ENCODE results near the gene TCF4. TPM values are rescaled to one million over a fixed set of nuclear protein-coding genes. Genes with fewer than 3 reads are reported as not detected.

TCF4 gene
- total RNA-seq, 1 experiment from 2014 or later = 0.42 TPM

GRCh38 chr18:55473058-55473457, 114.9 kb downstream of the TCF4 start:
- RAD21 ChIA-PET (ENCODE audit: low non-redundant PET in 1 of 2, low total read pairs in 2 of 2, uncharacterized antibody in 2 of 2, unreplicated experiment in 2 of 2) = no interaction called here
- CTCF ChIA-PET = no interaction called here

GRCh38 chr18:55470826-55471225, 117.2 kb downstream of the TCF4 start:
- Histone ChIP-seq H4K20me1 (ENCODE audit: insufficient read depth) (no peaks in the 10 kb centered on the region), H3K27me3 (ENCODE audit: insufficient read depth, low read length) (no peaks in the 10 kb centered on the region), H3K4me3 (replicated peaks in 1 of 2; ENCODE audit: low read depth in 1 of 2, low read length in 2 of 2) (no peak overlapping the region), H2AFZ (ENCODE audit: low read depth, low read length, poor library complexity, severe bottlenecking) (no peak overlapping the region), H3K9ac (ENCODE audit: low read length) (no peak overlapping the region), H3K9me2 (ENCODE audit: insufficient read depth) (no peaks in the 10 kb centered on the region), H3K4me2 (ENCODE audit: low read length) (no peak overlapping the region), H3K4me1 (ENCODE audit: control insufficient read depth in 1 of 2, insufficient read depth in 2 of 2, low read length in 2 of 2) (no peaks in the 10 kb centered on the region), H3K79me2 (ENCODE audit: insufficient read depth, low read length) (no peaks in the 10 kb centered on the region), H3K9me3 (ENCODE audit: control insufficient read depth in 1 of 2, insufficient read depth in 1 of 2, low read depth in 1 of 2, low read length in 2 of 2) (peaks cover 3 to 8% of the 10 kb centered on the region in 2 experiments; a peak in 2 of 4 replicates), H3K36me3 (ENCODE audit: control insufficient read depth in 1 of 2, insufficient read depth in 2 of 2, low read length in 2 of 2) (no peaks in the 10 kb centered on the region), H3K27ac (ENCODE audit: low read depth, low read length) (no peak overlapping the region)
- POLR2A ChIA-PET = no interaction called here
- intact Hi-C loops (cut with micrococcal nuclease) = no loop called here
- ATAC-seq = no peak
- DNase-seq (ENCODE audit: low read depth, low spot score) = no peak
- BruUV-seq (replicated peaks) = no TSS peak
- CTCF ChIA-PET = no interaction called here
- RAD21 ChIA-PET (ENCODE audit: low non-redundant PET in 1 of 2, low total read pairs in 2 of 2, uncharacterized antibody in 2 of 2, unreplicated experiment in 2 of 2) = no interaction called here
- TF ChIP-seq POLR2AphosphoS5 (IDR thresholded peaks at IDR 0.05; ENCODE audit: low read depth, low read length) (no peak), SIN3A (IDR thresholded peaks at IDR 0.05; ENCODE audit: low read depth) (no peak), POLR2A (IDR thresholded peaks at IDR 0.05; ENCODE audit: borderline replicate concordance, extremely low read depth, insufficient read depth, insufficient read length) (no peak), CBX3 (IDR thresholded peaks at IDR 0.05; ENCODE audit: low read depth) (no peak), RAD21 (IDR thresholded peaks at IDR 0.05; ENCODE audit: low read depth) (no peak), ZBTB33 (IDR thresholded peaks at IDR 0.05; ENCODE audit: extremely low read depth, insufficient replicate concordance, low read length) (no peak), YY1 (IDR thresholded peaks at IDR 0.05; ENCODE audit: extremely low read depth, insufficient replicate concordance, low read depth, low read length) (no peak), REST (IDR thresholded peaks at IDR 0.05; ENCODE audit: low read depth) (no peak), ZFX (IDR thresholded peaks at IDR 0.05) (no peak), ELF1 (IDR thresholded peaks at IDR 0.05; ENCODE audit: borderline replicate concordance, low read depth) (no peak), TCF7L2 (IDR thresholded peaks at IDR 0.05; ENCODE audit: borderline replicate concordance, extremely low read depth, insufficient read depth, insufficient read length) (no peak)
- TF ChIP-seq, protein P1, sequence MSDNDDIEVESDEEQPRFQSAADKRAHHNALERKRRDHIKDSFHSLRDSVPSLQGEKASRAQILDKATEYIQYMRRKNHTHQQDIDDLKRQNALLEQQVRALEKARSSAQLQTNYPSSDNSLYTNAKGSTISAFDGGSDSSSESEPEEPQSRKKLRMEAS (IDR thresholded peaks at IDR 0.05) = no peak

More at GRCh38 chr18:55473058-55473457, 114.9 kb downstream of the TCF4 start:
- ATAC-seq (no peak), DNase-seq (ENCODE audit: low read depth, low spot score) (no peak)
- H3K4me2 ChIP-seq (ENCODE audit: low read length) = no peak overlapping the region
- H4K20me1 ChIP-seq (ENCODE audit: insufficient read depth) = no peaks in the 10 kb centered on the region
- no peaks in the 10 kb centered on the region for H3K27me3 ChIP-seq (ENCODE audit: insufficient read depth, low read length)
- no peaks in the 10 kb centered on the region for H3K9me2 ChIP-seq (ENCODE audit: insufficient read depth)
- intact Hi-C loops (cut with micrococcal nuclease) = no loop called here
- POLR2A ChIA-PET = no interaction called here
- H3K4me3 ChIP-seq (replicated peaks in 1 of 2; ENCODE audit: low read depth in 1 of 2, low read length in 2 of 2) = no peak overlapping the region
- no TSS peak for BruUV-seq (replicated peaks)
- H2AFZ ChIP-seq (ENCODE audit: low read depth, low read length, poor library complexity, severe bottlenecking) = no peak overlapping the region
- no peak overlapping the region for H3K9ac ChIP-seq (ENCODE audit: low read length)
- TF ChIP-seq TCF7L2 (IDR thresholded peaks at IDR 0.05; ENCODE audit: borderline replicate concordance, extremely low read depth, insufficient read depth, insufficient read length) = no peak
- no peaks in the 10 kb centered on the region for H3K4me1 ChIP-seq (ENCODE audit: control insufficient read depth in 1 of 2, insufficient read depth in 2 of 2, low read length in 2 of 2)
- H3K36me3 ChIP-seq (ENCODE audit: control insufficient read depth in 1 of 2, insufficient read depth in 2 of 2, low read length in 2 of 2) = no peaks in the 10 kb centered on the region
- H3K27ac ChIP-seq (ENCODE audit: low read depth, low read length) = no peak overlapping the region
- no peaks in the 10 kb centered on the region; a peak in 2 of 4 replicates for H3K9me3 ChIP-seq (ENCODE audit: control insufficient read depth in 1 of 2, insufficient read depth in 1 of 2, low read depth in 1 of 2, low read length in 2 of 2)
- H3K79me2 ChIP-seq (ENCODE audit: insufficient read depth, low read length) = no peaks in the 10 kb centered on the region
